HepG2 (cell line): ENCODE measurements around the gene ERV3-1. TPM values are rescaled to one million over a fixed set of nuclear protein-coding genes. Genes with fewer than 3 reads are reported as not detected.

Source experiments
- ATF1 ChIP-seq: IDR thresholded peaks from 2 replicates; pipeline ENCODE4 v1.6.1; 2016; ENCODE audit warnings: mild to moderate bottlenecking, control low read depth
- ATRX ChIP-seq: sonication (generic); formaldehyde crosslinking; IDR thresholded peaks from 2 replicates; pipeline ENCODE4 v1.4.0; 2020; ENCODE audit warnings: missing genetic modification reagents, borderline replicate concordance
- CREM ChIP-seq, 2 experiments: sonication (generic) in 1 of 2; formaldehyde crosslinking in 1 of 2; IDR thresholded peaks; 2 replicates each; pipeline versions ENCODE4 v1.4.0 to v1.6.1; 2016 to 2020; ENCODE audit warnings: antibody characterized with exemption in 1 of 2, mild to moderate bottlenecking in 1 of 2, missing genetic modification reagents in 1 of 2
- KDM2A ChIP-seq: sonication (generic); formaldehyde crosslinking; IDR thresholded peaks from 2 replicates; pipeline ENCODE4 v1.4.0; 2020; ENCODE audit warnings: low read depth, missing genetic modification reagents, borderline replicate concordance
- KDM5B ChIP-seq: sonication (generic); formaldehyde crosslinking; IDR thresholded peaks from 2 replicates; pipeline ENCODE4 v1.4.0; 2020; ENCODE audit warnings: missing genetic modification reagents, mild to moderate bottlenecking, borderline replicate concordance
- KLF13 ChIP-seq: sonication (generic); formaldehyde crosslinking; IDR thresholded peaks from 2 replicates; pipeline ENCODE4 v1.4.0; 2020; ENCODE audit warnings: mild to moderate bottlenecking, missing genetic modification reagents
- LRRFIP1 ChIP-seq: sonication (generic); formaldehyde crosslinking; conservative IDR thresholded peaks from 2 replicates; pipeline ENCODE4 v1.4.0; 2020; ENCODE audit warnings: missing genetic modification reagents
- MAF1 ChIP-seq: sonication (generic); formaldehyde crosslinking; IDR thresholded peaks from 2 replicates; pipeline ENCODE4 v1.5.0; 2020; ENCODE audit warnings: missing genetic modification reagents, borderline replicate concordance
- MLLT10 ChIP-seq: sonication (generic); formaldehyde crosslinking; IDR thresholded peaks from 2 replicates; pipeline ENCODE4 v1.4.0; 2020; ENCODE audit warnings: missing genetic modification reagents
- MTERF4 ChIP-seq: sonication (generic); formaldehyde crosslinking; IDR thresholded peaks from 2 replicates; pipeline ENCODE4 v1.8.0; 2023; ENCODE audit warnings: mild to moderate bottlenecking, missing genetic modification reagents
- PCBP2 ChIP-seq: fragments of 200-400 bp; formaldehyde crosslinking; optimal IDR thresholded peaks from 2 replicates; pipeline ENCODE3; 2018; ENCODE audit warnings: low read length, low read depth; ENCODE audit not compliant: poor library complexity, severe bottlenecking
- RBAK ChIP-seq: sonication (generic); formaldehyde crosslinking; IDR thresholded peaks from 2 replicates; pipeline ENCODE4 v1.5.1; 2020; ENCODE audit warnings: mild to moderate bottlenecking, missing genetic modification reagents
- SATB2 ChIP-seq: sonication (generic); formaldehyde crosslinking; IDR thresholded peaks from 2 replicates; pipeline ENCODE4 v1.5.0; 2020; ENCODE audit warnings: missing genetic modification reagents
- SP4 ChIP-seq: sonication (generic); formaldehyde crosslinking; IDR thresholded peaks from 2 replicates; pipeline ENCODE4 v1.8.1; 2023; ENCODE audit warnings: mild to moderate bottlenecking, missing genetic modification reagents
- TOPORS ChIP-seq: sonication (generic); formaldehyde crosslinking; IDR thresholded peaks from 2 replicates; pipeline ENCODE4 v1.8.0; 2023; ENCODE audit warnings: mild to moderate bottlenecking, missing genetic modification reagents
- ZBTB44 ChIP-seq: sonication (generic); formaldehyde crosslinking; IDR thresholded peaks from 2 replicates; pipeline ENCODE4 v1.4.0; 2020; ENCODE audit warnings: missing genetic modification reagents
- ZBTB7A ChIP-seq: sonication (generic); formaldehyde crosslinking; IDR thresholded peaks from 2 replicates; pipeline ENCODE4 v1.8.0; 2022; ENCODE audit warnings: mild to moderate bottlenecking, missing genetic modification reagents
- ZMAT5 ChIP-seq: sonication (generic); formaldehyde crosslinking; IDR thresholded peaks from 2 replicates; pipeline ENCODE4 v1.5.0; 2020; ENCODE audit warnings: mild to moderate bottlenecking, low read depth, missing genetic modification reagents, borderline replicate concordance
- ZNF263 ChIP-seq: sonication (generic); formaldehyde crosslinking; IDR thresholded peaks from 2 replicates; pipeline ENCODE4 v1.4.0; 2020; ENCODE audit warnings: missing genetic modification reagents
- ZNF546 ChIP-seq: sonication (generic); formaldehyde crosslinking; conservative IDR thresholded peaks from 2 replicates; pipeline ENCODE4 v1.8.1; 2023; ENCODE audit warnings: mild to moderate bottlenecking, missing genetic modification reagents
- ZNF644 ChIP-seq: IDR thresholded peaks from 2 replicates; pipeline ENCODE4 v1.6.1; 2016; ENCODE audit warnings: low read depth
- ZNF768 ChIP-seq: sonication (generic); formaldehyde crosslinking; IDR thresholded peaks from 2 replicates; pipeline ENCODE4 v1.4.0; 2020; ENCODE audit warnings: missing genetic modification reagents
- ZNF841 ChIP-seq: sonication (generic); formaldehyde crosslinking; IDR thresholded peaks from 2 replicates; pipeline ENCODE4 v1.8.1; 2023; ENCODE audit warnings: missing genetic modification reagents, borderline replicate concordance
- ZNF883 ChIP-seq: sonication (generic); formaldehyde crosslinking; IDR thresholded peaks from 2 replicates; pipeline ENCODE4 v1.5.1; 2020; ENCODE audit warnings: mild to moderate bottlenecking, missing genetic modification reagents; ENCODE audit errors: not compliant biosample characterization
- polyA plus RNA-seq, 8 experiments: library from polyadenylated mRNA; depleted of rRNA in 3 of 8; stranded (reverse) in 7 of 8; unstranded in 1 of 8; fragments of >200 nt; fragmentation: Illumina TruSeq in 4 of 8; extraction: Trizol in 4 of 8; gene quantifications; 2 replicates each; pipeline versions ENCODE4 v1.2.1 to v1.2.3, GENCODE V29; 2011 to 2016; ENCODE audit warnings: low read depth in 4 of 8, missing spikeins in 1 of 8, mixed read lengths in 1 of 8; ENCODE audit not compliant: insufficient read depth in 1 of 8
- total RNA-seq, 5 experiments: library from RNA; depleted of rRNA; stranded (reverse); fragments of >200 nt; fragmentation: Illumina TruSeq; extraction: Trizol; gene quantifications; 2 replicates each; pipeline ENCODE4 v1.2.3, GENCODE V29; 2016; ENCODE audit warnings: low read depth in 1 of 5

ERV3-1 gene
- total and polyA plus RNA-seq, 2 of the 13 experiments (the other 11 are each of a cell fraction or from before 2014, with no cell fraction given): 20.4 to 86.3 TPM

- TF ChIP-seq ZNF883 (CRISPR knock-in tag) (peak; percentile 58), ATRX (CRISPR knock-in tag) (no peak), ZNF768 (CRISPR knock-in tag) (peak; percentile 44; the same call in 1 of the 2 replicates), SP4 (CRISPR knock-in tag) (peak; percentile 36; the same call in 1 of the 2 replicates), ZNF546 (no peak), PCBP2 (no peak), ZMAT5 (CRISPR knock-in tag) (no peak), ZNF841 (CRISPR knock-in tag) (no peak), ZBTB7A (CRISPR knock-in tag) (peak; percentile 56; the same call in 1 of the 2 replicates), KDM5B (CRISPR knock-in tag) (peak; percentile 19; the same call in 1 of the 2 replicates), SATB2 (CRISPR knock-in tag) (no peak), TOPORS (CRISPR knock-in tag) (no peak), ZBTB44 (CRISPR knock-in tag) (no peak), ZNF263 (CRISPR knock-in tag) (peak; percentile 52), RBAK (CRISPR knock-in tag) (no peak), KLF13 (no peak), CREM (IDR thresholded peaks at IDR 0.05) (no peak), CREM (CRISPR knock-in tag; IDR thresholded peaks at IDR 0.05) (no peak), MAF1 (CRISPR knock-in tag) (no peak), MTERF4 (no peak), MLLT10 (CRISPR knock-in tag) (no peak), KDM2A (CRISPR knock-in tag) (peak; percentile 88), ZNF644 (CRISPR knock-in tag) (no peak), ATF1 (CRISPR knock-in tag) (no peak), LRRFIP1 (CRISPR knock-in tag) (no peak)
These were observed 59.1 kb downstream of the ERV3-1 start (continued) for GRCh38 chr7:64947252-64948000.
